ENCODE results near the gene MC2R. TPM values are rescaled to one million over a fixed set of nuclear protein-coding genes. Genes with fewer than 3 reads are reported as not detected.

MC2R gene
- not detected for polyA plus RNA-seq (2012; ENCODE audit: missing spikeins)

GRCh38 chr18:13915391-13915790, at the start of gene MC2R:
MC2R (minus strand) TSS chr18:13915536; CDS start chr18:13885518, 30,018 bp downstream.
- no peak for FAIRE-seq
- TF ChIP-seq POLR2AphosphoS5 (IDR thresholded peaks at IDR 0.05; ENCODE audit: low read depth, low read length) (no peak), POLR2A (IDR thresholded peaks at IDR 0.05; ENCODE audit: low read depth, low read length) (no peak), TAF1 (IDR thresholded peaks at IDR 0.05; ENCODE audit: borderline replicate concordance, low read depth, low read length) (no peak)
- DNase-seq (ENCODE audit: insufficient read length), result no peak

- no peak for DNase-seq (ENCODE audit: insufficient read length)
- no peak for TF ChIP-seq TAF1 (IDR thresholded peaks at IDR 0.05; ENCODE audit: borderline replicate concordance, low read depth, low read length)
- no peak for TF ChIP-seq POLR2AphosphoS5 (IDR thresholded peaks at IDR 0.05; ENCODE audit: low read depth, low read length)
- TF ChIP-seq POLR2A (IDR thresholded peaks at IDR 0.05; ENCODE audit: low read depth, low read length), result no peak
- FAIRE-seq, result no peak
These were observed 30.5 kb upstream of the MC2R start for GRCh38 chr18:13945811-13946210.

DNA sequence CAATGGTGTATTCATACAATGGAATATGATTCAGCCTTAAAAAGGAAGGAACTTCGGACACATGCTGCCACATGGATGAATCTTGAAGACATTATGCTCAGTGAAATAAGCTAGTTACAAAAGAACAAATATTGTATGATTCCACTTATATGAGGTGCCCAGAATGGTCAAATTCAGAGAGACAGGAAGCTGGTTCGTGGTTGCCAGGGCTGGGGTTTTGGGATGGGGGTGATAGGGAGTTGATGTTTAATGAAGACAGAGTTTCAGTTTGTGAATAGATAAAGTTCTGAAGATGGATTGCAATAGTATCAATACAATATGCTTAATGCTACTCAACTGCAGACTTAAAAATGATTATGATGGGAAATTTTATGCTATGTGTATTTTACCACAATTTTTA, 28.0 kb upstream of the MC2R start:
- TF ChIP-seq TAF1 (IDR thresholded peaks at IDR 0.05; ENCODE audit: borderline replicate concordance, low read depth, low read length) (no peak), POLR2AphosphoS5 (IDR thresholded peaks at IDR 0.05; ENCODE audit: low read depth, low read length) (no peak), POLR2A (IDR thresholded peaks at IDR 0.05; ENCODE audit: low read depth, low read length) (no peak)
- FAIRE-seq, result no peak
- DNase-seq (ENCODE audit: insufficient read length), result no peak

DNA sequence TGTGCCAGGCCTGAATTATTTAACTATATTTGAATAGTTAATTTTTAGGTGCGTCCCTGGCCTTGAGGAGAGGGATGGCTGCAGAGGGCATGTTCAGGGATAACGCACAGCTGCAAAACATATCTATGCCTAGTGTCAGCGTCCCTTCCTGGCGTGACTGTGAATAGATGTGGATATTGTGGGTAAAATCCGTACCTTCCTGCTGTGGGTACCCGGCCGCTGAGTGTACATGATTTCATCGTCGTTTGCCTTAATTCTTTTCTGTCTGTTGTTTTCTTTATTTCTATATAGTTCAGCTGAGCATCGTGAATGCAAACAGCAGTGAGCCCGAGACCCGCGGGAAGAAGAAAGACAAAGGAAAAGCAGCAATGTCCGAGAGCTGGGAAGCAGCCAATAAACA, 25.0 kb upstream of the MC2R start:
- no peak for FAIRE-seq
- DNase-seq (ENCODE audit: insufficient read length), result no peak
- TF ChIP-seq TAF1 (IDR thresholded peaks at IDR 0.05; ENCODE audit: borderline replicate concordance, low read depth, low read length), result no peak
- no peak for TF ChIP-seq POLR2AphosphoS5 (IDR thresholded peaks at IDR 0.05; ENCODE audit: low read depth, low read length)
- TF ChIP-seq POLR2A (IDR thresholded peaks at IDR 0.05; ENCODE audit: low read depth, low read length), result no peak

- FAIRE-seq, result no peak
- TF ChIP-seq TAF1 (IDR thresholded peaks at IDR 0.05; ENCODE audit: borderline replicate concordance, low read depth, low read length) (no peak), POLR2A (IDR thresholded peaks at IDR 0.05; ENCODE audit: low read depth, low read length) (no peak), POLR2AphosphoS5 (IDR thresholded peaks at IDR 0.05; ENCODE audit: low read depth, low read length) (no peak)
- no peak for DNase-seq (ENCODE audit: insufficient read length)
These were observed 19.3 kb upstream of the MC2R start for GRCh38 chr18:13934676-13935075.

- TF ChIP-seq POLR2AphosphoS5 (IDR thresholded peaks at IDR 0.05; ENCODE audit: low read depth, low read length) (no peak), POLR2A (IDR thresholded peaks at IDR 0.05; ENCODE audit: low read depth, low read length) (no peak)
- FAIRE-seq (no peak), DNase-seq (ENCODE audit: insufficient read length) (no peak)
These were observed 18.7 kb upstream of the MC2R start for GRCh38 chr18:13934058-13934457.

DNA sequence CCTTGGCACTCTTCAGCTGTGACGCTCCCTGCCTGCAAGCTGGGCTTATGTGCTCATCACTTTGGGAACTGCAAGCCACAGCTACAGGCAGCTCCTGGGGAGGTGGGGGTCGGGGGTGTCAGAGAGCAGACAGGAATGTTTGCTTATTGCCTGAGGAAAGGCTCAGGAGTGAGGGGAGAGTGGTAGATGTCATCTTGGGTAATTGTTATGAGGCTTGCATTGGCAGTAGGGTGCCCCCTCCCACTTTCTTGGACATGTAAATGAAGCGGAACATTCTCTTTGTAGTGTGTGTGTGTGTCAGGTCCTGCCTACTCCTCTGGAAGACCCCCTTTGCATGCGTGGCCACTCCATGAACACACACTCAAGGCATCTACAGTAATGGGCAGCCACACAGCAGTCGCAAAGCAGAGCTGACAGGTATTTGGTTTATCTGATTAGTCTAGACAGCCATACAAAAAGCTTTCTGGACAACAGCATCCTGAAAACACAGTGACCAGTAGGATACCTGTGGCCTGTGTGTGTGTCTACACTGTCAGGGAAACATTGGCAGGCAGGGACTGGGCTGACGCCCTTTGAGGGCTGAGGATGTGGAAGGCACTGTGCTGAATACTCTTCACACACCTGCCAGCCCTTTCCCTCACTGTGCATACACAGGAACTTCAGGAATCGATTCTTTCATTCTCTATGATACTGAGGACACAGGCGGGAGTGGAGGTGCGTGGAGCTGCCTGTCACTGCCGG, 17.1 kb upstream of the MC2R start:
- no peak for TF ChIP-seq POLR2AphosphoS5 (IDR thresholded peaks at IDR 0.05; ENCODE audit: low read depth, low read length)
- FAIRE-seq, result no peak

GRCh38 chr18:13930964-13931363, 15.6 kb upstream of the MC2R start:
- FAIRE-seq, result no peak

More for the DNA sequence above, 17.1 kb upstream of the MC2R start:
- no peak for DNase-seq (ENCODE audit: insufficient read length)

DNA sequence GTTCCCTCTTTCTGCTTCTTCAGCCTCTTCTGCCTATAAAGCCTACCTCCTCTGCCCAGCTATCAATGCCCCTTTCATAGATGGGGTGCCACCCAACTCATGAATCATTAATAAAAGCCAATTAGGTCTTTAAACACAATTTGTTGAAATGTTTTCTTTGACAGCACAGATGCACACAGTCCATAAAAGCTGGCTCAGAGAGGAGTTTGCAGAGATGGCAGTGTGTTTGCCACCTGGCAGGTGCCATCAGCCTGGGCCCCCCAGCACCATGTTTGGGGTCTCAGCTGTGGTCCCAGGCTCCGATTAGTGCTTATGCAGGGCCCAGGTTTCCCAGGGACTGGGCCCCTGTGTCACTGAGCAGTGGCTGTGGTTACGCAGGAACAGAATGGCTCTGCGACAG, 7.9 kb upstream of the MC2R start:
- no peak for TF ChIP-seq TAF1 (IDR thresholded peaks at IDR 0.05; ENCODE audit: borderline replicate concordance, low read depth, low read length)
- no peak for TF ChIP-seq POLR2AphosphoS5 (IDR thresholded peaks at IDR 0.05; ENCODE audit: low read depth, low read length)
- TF ChIP-seq POLR2A (IDR thresholded peaks at IDR 0.05; ENCODE audit: low read depth, low read length), result no peak

More at GRCh38 chr18:13930964-13931363, 15.6 kb upstream of the MC2R start:
- no peak for DNase-seq (ENCODE audit: insufficient read length)
- no peak for TF ChIP-seq TAF1 (IDR thresholded peaks at IDR 0.05; ENCODE audit: borderline replicate concordance, low read depth, low read length)
- TF ChIP-seq POLR2AphosphoS5 (IDR thresholded peaks at IDR 0.05; ENCODE audit: low read depth, low read length), result no peak
- TF ChIP-seq POLR2A (IDR thresholded peaks at IDR 0.05; ENCODE audit: low read depth, low read length), result no peak

GRCh38 chr18:13918898-13919297, 3.6 kb upstream of the MC2R start:
- TF ChIP-seq POLR2A (IDR thresholded peaks at IDR 0.05; ENCODE audit: low read depth, low read length), result no peak
- TF ChIP-seq TAF1 (IDR thresholded peaks at IDR 0.05; ENCODE audit: borderline replicate concordance, low read depth, low read length), result no peak
- TF ChIP-seq POLR2AphosphoS5 (IDR thresholded peaks at IDR 0.05; ENCODE audit: low read depth, low read length), result no peak
- DNase-seq (ENCODE audit: insufficient read length), result no peak
- no peak for FAIRE-seq

More for the DNA sequence above, 7.9 kb upstream of the MC2R start:
- FAIRE-seq (no peak), DNase-seq (ENCODE audit: insufficient read length) (no peak)

DNA sequence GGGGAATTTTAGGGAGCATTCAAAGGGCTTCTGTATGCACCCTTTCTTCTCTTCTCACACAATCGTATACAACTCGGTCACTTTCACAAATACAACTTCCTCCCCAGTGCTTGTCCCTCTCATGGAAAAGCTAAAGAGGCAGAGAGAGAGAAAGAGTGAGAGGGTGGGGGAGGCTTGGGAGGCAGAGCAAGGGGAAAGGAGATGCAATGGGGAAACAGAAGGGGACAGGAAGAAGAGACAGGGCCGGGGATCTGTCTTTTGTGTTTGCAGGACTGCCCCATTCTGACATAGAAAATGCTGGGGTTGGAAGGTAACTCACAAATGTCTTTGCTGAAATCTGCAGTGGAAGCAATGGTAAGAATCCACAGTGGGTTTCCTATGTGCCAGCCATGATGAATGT, 2.1 kb upstream of the MC2R start:
- DNase-seq (ENCODE audit: insufficient read length), result no peak
- TF ChIP-seq TAF1 (IDR thresholded peaks at IDR 0.05; ENCODE audit: borderline replicate concordance, low read depth, low read length), result no peak
- TF ChIP-seq POLR2AphosphoS5 (IDR thresholded peaks at IDR 0.05; ENCODE audit: low read depth, low read length), result no peak
- no peak for TF ChIP-seq POLR2A (IDR thresholded peaks at IDR 0.05; ENCODE audit: low read depth, low read length)
- no peak for FAIRE-seq

DNA sequence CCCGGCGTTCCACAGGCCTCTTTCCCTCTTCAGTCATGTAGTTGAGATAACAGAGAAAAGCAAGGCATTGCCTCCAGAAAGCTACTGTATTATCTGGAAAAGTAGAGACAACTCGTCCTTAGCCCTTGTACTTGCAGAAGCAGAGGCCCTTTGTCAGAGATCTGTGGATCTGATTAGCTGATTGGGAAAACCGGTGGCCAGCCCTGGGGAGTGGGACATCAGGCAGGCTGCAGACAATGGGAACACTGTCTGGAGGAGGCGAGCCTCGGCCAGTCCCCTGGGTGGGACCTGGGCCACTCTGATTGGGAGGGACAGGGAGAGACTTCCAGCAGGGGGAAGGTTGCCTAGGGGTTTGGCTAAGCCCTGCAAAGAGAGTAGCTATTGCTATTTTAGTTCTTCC, 1.2 kb upstream of the MC2R start:
- no peak for TF ChIP-seq TAF1 (IDR thresholded peaks at IDR 0.05; ENCODE audit: borderline replicate concordance, low read depth, low read length)
- TF ChIP-seq POLR2A (IDR thresholded peaks at IDR 0.05; ENCODE audit: low read depth, low read length), result no peak
- no peak for TF ChIP-seq POLR2AphosphoS5 (IDR thresholded peaks at IDR 0.05; ENCODE audit: low read depth, low read length)
- FAIRE-seq (no peak), DNase-seq (ENCODE audit: insufficient read length) (no peak)

All from GM12892 (cell line).